GM19193 (cell line): Measurements from ENCODE around the gene DNM1.

Experiments used
- POLR2A ChIP-seq: IDR thresholded peaks from 4 replicates; pipeline ENCODE4 v1.6.1; 2011; ENCODE audit not compliant: insufficient read depth, insufficient read length; ENCODE audit errors: extremely low read depth

The DNM1 gene

GRCh38 chr9:128285033-128285784 lies 82.0 kb downstream of the DNM1 start:
- TF ChIP-seq POLR2A, result no peak

DNA sequence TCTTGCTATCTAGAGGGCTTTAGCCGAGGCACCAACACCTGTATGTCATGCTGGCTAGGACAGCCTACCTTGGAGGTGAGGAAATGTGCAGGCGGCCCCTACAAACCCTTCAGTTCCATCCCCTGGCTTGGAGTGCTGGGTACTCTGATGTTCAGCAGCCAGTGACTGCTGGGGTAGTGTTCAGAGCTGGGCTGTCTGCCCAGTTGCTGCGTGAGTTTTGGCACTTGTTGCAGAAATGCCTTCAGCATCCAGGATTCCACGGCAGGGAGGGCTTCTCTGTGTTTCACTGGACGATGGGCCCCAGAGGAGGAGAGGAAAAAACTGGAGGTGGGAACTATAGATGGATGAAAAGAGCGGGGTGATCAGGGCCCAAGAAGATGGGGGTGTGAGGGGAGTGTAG lies 83.3 kb downstream of the DNM1 start:
- TF ChIP-seq POLR2A, result no peak

- no peak for TF ChIP-seq POLR2A
Observed at GRCh38 chr9:128288273-128289004, 85.3 kb downstream of the DNM1 start.

GRCh38 chr9:128292009-128292408 lies 88.8 kb downstream of the DNM1 start:
- no peak for TF ChIP-seq POLR2A

GRCh38 chr9:128293091-128293490 lies 89.9 kb downstream of the DNM1 start:
- no peak for TF ChIP-seq POLR2A

- TF ChIP-seq POLR2A, result no peak
Observed at GRCh38 chr9:128294142-128294541, 91.0 kb downstream of the DNM1 start.

- no peak for TF ChIP-seq POLR2A
Observed at GRCh38 chr9:128296340-128297220, 93.4 kb downstream of the DNM1 start.

GRCh38 chr9:128297221-128297773 lies 94.1 kb downstream of the DNM1 start:
- no peak for TF ChIP-seq POLR2A

GRCh38 chr9:128298535-128299482 lies 95.6 kb downstream of the DNM1 start:
- no peak for TF ChIP-seq POLR2A

GRCh38 chr9:128304136-128304970 lies 101.2 kb downstream of the DNM1 start:
- TF ChIP-seq POLR2A, result no peak
